Peyer's patch (tissue), 4 donors: ENCODE data around the gene RSPH1.

Experiments
- POLR2A ChIP-seq, 2 donors: fragments of 450-650 bp; IDR thresholded peaks; one replicate each; pipeline ENCODE4 v1.5.1; 2017; ENCODE audit warnings: antibody characterized with exemption in 2 of 2, mild to moderate bottlenecking in 2 of 2, moderate library complexity in 2 of 2
- TF ChIP-seq, protein P1 (sequence below), 6 experiments: fragments of 450-650 bp in 4 of 6; fragments of 200-600 bp in 2 of 6; sonication (generic) in 1 of 6; IDR thresholded peaks; one replicate each; pipeline ENCODE4 v1.5.1; 2017 to 2019; ENCODE audit warnings: antibody characterized with exemption in 6 of 6, mild to moderate bottlenecking in 3 of 6, moderate library complexity in 1 of 6

DNA sequence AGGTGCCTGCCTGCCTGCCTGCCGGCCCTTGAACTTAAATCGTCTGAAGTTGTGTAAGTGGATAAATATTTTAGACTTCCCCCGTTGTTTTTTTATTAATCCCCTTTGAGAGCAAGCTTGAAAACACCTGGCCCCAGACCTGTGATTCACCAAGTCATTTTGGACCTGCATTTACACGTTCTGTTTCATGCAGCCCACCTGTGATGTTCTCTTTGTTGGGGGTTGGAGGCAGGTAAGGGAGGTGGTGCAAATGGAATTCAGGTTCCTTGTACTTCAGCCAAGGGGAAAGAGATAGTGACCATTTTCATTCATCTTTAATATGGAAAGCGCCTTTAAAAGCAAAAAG, 18.8 kb upstream of the RSPH1 start:
- TF ChIP-seq, protein P1, sequence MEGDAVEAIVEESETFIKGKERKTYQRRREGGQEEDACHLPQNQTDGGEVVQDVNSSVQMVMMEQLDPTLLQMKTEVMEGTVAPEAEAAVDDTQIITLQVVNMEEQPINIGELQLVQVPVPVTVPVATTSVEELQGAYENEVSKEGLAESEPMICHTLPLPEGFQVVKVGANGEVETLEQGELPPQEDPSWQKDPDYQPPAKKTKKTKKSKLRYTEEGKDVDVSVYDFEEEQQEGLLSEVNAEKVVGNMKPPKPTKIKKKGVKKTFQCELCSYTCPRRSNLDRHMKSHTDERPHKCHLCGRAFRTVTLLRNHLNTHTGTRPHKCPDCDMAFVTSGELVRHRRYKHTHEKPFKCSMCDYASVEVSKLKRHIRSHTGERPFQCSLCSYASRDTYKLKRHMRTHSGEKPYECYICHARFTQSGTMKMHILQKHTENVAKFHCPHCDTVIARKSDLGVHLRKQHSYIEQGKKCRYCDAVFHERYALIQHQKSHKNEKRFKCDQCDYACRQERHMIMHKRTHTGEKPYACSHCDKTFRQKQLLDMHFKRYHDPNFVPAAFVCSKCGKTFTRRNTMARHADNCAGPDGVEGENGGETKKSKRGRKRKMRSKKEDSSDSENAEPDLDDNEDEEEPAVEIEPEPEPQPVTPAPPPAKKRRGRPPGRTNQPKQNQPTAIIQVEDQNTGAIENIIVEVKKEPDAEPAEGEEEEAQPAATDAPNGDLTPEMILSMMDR (IDR thresholded peaks at IDR 0.05): no peak
- TF ChIP-seq POLR2A (IDR thresholded peaks at IDR 0.05): no peak
